Measurements from ENCODE around the gene SLC35D3.
"Not testable (repeated sequence)": the region's sequence is repeated elsewhere in the genome, so short reads cannot be mapped to it uniquely, and the experiment has no call there.

Gene SLC35D3, protein sequence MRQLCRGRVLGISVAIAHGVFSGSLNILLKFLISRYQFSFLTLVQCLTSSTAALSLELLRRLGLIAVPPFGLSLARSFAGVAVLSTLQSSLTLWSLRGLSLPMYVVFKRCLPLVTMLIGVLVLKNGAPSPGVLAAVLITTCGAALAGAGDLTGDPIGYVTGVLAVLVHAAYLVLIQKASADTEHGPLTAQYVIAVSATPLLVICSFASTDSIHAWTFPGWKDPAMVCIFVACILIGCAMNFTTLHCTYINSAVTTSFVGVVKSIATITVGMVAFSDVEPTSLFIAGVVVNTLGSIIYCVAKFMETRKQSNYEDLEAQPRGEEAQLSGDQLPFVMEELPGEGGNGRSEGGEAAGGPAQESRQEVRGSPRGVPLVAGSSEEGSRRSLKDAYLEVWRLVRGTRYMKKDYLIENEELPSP

DNA sequence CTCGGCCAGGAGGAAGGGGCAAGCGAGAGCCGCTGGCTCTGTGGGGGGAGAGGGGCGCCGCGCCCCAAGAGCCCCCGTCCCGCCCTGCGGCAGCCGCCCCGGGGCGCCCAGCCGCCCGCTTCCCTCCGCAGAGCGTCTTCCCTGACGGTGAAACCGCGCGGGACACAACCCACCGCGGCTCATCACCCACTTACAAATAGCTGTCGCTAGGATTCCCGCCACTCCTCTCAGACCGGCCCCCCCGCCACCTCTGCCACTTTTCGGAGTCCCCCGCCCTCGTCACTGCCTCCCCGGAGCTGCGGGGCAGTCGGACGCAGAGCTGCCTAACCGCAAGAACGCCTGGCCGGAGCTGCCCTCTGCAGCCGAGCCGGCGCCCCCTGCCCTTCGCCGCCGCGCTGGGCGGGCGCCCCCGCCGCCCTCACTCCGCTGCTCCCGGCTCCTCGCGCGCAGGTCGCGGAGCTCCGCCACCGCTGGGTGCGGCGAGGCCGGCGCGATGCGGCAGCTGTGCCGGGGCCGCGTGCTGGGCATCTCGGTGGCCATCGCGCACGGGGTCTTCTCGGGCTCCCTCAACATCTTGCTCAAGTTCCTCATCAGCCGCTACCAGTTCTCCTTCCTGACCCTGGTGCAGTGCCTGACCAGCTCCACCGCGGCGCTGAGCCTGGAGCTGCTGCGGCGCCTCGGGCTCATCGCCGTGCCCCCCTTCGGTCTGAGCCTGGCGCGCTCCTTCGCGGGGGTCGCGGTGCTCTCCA, at the start of gene SLC35D3:
Gene SLC35D3, plus strand, starts transcription at position 366 of the 749 bp plus-strand sequence. Its CDS starts 128 bp downstream, at position 494.
- no peak for DNase-seq (ENCODE audit: low spot score)

DNA sequence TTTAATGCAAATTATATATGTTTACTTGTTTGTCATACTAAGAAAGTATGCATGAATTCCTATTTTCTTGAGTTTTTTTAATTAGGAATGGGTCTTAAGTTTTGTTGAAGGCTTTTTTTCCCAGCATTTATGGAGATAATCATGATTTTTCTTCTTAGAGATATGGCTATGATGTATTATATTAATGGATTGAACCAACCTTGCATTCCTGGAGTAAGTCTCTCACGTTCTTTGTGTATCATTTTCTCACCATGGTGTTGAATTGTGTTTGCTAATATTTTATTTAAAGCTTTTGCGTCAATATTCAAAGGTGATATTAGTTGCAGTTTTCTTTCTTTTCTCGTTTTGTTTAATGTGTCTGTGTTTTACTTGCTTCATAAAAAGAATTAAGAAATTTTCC, 48.4 kb upstream of the SLC35D3 start:
- DNase-seq (ENCODE audit: low spot score), result no peak

DNA sequence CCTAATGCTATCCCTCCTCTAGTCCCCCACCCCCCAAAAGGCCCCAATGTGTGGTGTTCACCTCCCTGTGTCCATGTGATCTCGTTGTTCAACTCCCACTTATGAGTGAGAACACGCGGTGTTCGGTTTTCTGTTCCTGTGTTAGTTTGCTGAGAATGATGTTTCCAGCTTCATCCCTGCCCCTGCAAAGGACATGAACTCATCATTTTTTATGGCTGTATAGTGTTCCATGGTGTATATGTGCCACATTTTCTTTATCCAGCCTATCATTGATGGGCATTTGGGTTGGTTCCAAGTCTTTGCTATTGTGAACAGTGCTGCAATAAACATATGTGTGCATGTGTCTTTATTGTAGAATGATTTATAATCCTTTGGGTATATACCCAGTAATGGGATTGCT, 45.6 kb upstream of the SLC35D3 start:
- not testable (repeated sequence) for DNase-seq (ENCODE audit: low spot score)

DNA sequence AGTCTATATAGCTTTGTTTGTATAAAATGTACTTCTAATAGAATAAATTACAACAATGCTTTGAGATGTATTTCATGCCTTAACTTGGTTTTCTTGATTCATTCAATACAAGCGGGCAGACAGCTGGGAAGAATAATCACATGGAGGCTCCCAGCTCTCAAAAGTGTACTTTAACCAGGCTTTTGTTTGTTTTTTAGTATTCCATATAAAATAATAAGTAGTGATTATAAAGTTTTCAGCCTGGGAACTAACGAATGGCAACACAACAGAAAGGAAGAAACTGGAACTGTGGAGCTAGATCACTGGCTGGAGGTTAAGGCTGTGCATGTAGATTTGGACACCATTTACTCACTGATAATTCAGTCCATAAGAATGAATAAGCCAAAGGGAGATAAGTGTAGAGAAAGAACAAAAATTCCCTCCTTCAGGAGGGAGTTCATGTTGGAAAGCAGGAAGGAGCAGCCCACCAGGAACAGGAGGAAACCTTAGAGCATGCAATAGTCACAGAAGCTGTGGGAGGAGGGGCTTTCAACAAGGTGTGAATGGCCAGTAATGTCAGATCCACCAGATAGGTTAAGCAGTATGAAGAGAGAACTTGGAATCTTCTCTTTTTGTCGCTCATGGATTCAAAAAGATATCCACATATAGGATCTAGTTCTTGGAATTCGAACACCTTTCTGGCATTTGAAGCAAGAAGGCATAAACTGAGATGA, 41.2 kb upstream of the SLC35D3 start:
- no peak for DNase-seq (ENCODE audit: low spot score)

DNA sequence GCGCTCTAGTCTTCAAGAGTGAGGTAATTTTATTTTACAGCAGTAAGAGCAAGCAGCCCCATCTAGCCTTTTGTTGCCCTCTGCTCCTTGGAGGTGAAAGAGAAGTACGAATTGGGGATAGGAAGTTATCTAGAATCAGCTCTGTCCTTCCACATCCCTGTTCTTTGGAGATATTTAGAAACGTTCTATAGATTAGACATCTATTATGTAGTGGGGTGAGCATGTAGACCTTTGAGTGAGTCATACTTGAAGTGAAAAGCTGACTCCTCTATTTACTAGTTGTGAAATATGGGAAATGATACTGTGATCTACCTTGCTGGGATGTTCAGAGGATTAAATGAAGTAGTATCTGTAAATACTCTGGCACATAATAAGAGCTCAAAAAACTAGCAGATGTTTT, 36.0 kb upstream of the SLC35D3 start:
- DNase-seq (ENCODE audit: low spot score), result no peak

DNA sequence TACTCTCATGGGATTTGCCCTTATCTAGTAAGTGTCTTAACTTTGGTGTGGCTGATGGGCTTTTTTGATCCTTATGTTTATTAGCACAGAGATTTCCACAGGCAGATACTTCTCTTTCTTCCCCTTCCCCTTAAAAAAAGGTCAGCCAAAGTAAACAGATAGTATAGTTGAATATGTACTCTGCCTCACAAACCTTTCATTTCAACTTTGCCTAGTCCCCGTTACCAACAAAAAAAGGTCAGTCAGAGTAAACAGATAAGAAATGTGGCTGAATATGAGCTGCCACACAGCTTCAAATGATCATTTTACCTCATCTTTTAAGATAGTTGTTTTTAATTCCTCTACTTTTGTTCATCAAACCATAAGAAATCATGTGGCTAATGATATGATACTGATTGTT, 34.1 kb upstream of the SLC35D3 start:
- DNase-seq (ENCODE audit: low spot score), result no peak

DNA sequence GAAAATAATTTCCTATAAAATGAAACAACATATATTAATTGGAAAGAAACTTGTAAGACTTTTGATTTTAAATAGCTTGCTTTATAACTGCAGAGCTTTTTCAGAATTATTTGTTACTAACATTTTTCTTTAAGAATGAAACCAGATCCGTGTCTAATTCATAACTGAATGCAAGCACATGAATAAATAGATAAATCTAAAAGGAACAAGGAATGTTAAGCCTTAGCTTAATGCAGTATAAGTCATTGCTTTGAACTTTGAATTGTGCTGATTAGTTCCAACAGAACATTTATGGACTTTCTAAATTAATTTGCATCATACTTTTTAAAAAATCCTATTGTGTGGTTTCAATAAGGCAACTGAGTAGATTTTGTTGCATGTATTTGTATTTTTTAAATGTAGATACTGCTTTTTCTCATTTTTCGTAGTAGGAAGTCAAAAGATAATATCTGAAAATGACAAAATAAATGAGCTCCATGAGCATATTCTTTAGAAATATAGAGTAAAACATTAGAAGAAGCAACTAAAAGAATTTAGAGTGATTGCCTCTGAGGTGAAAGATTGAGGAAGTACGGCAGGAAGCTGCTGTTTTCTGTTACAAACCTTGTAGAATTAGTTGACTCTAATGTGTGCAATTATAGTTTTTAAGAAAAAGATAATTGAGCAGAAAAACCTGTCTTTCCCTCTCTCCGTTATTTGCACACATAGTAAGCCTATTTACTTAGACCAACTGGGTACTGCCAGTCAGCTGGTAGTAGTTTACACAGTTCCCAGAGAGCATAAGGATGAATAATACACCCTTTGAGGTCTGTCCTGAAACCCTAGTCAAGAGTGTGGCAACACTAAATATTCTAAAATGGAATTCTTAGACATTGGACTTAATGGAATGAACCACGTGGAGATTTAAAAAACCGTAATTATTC, 32.6 kb upstream of the SLC35D3 start:
- DNase-seq (ENCODE audit: low spot score), result no peak

DNA sequence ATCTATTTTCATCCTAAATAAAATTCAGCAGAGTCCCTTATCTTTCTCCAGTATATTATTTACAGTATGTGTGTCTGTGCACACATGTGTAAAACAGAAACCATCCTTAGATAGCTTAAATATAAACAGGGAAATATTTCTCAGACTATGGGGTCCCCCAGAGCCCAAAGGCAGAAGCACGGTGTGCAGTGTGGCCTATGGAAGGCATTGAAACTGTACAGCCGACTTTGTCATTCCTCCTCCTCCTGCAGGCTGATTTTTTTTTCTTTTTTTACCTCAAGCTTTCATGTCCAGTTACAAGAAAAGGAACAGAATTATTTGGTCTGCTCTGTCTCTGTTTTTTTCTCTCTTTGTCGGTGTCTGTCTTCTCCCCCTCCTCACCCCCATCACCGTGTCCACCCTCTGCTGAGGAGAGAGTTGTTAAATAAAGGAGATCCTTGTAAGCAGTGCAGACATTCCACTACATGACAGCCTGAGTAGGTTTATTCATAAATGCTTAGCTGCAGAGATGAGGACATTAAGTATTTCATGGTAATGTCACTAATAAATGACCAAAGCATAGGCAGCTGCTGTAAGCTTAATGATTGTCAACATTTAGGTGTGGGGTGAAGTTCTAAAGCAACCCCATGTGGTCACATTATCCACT, 31.8 kb upstream of the SLC35D3 start:
- DNase-seq (ENCODE audit: low spot score), result no peak

DNA sequence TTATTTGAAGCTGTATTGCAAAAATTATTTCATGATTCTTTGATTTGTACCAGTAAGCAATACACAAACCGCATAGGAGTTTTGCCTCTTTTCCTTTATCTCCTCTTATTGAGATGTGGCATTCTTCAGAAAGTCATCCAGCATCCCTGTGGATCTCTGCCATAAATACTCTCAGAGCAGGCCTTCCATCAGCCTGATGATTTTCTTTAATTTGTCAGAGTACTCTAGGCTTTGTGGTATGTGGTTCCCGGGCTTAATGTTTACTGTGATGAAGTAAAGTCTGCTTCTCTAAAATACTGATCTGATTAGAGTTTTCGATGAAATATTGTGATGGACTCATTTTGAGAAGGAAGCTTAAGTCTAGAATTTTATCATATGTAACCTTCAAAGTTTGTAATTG, 31.1 kb upstream of the SLC35D3 start:
- DNase-seq (ENCODE audit: low spot score), result no peak

GRCh38 chr6:136893187-136893586, 28.9 kb upstream of the SLC35D3 start:
- no peak for DNase-seq (ENCODE audit: low spot score)

DNA sequence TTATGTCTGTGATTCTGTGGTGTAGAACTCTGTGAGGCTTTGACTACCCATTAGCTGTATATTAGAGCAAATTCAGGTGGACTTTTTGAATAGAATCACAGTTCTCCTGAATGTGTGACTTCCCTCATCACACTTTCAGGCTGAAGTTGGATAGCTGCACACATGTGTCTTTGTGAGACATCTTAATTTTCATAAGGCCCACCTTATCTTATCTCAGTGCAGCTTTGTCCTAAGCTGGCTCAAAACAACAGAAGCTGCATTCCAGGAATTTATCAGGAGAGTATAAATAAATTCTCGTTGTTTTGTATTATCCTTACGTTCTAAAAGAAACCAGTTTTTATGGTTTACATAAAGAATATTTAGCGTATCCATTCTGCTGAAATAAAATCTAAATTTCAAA, 26.2 kb upstream of the SLC35D3 start:
- DNase-seq (ENCODE audit: low spot score), result no peak

GRCh38 chr6:136897071-136897470, 25.0 kb upstream of the SLC35D3 start:
- DNase-seq (ENCODE audit: low spot score), result no peak

DNA sequence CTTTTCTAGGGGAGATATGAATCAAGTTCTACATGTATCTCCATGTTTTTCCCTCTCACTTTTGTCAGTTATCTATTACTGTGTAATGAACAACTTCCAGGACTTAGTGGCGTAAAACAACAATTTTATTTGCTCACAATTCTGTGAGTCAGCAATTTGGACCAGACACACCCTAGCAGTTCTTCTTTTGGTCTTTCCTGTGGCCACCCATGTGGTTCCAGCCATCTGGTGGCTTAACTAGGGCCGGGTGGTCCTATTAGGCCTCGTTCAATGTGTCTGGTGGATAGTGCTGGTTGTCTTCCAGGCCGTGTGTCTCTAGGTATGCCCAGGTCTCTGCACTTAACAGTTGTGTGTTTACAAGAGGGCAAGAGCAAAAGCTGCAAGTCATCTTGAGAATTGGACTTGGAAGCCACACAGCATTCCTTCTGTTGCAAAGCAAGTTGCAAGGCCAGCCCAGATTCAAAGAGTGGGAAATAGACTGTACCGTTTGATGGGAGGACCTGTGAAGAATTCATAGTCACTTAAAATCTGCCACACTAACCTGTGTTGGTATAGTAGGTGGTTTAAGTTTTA, 20.8 kb upstream of the SLC35D3 start:
- DNase-seq (ENCODE audit: low spot score), result no peak

- not testable (repeated sequence) for DNase-seq (ENCODE audit: low spot score)
Measured at GRCh38 chr6:136904477-136904876, 17.6 kb upstream of the SLC35D3 start.

DNA sequence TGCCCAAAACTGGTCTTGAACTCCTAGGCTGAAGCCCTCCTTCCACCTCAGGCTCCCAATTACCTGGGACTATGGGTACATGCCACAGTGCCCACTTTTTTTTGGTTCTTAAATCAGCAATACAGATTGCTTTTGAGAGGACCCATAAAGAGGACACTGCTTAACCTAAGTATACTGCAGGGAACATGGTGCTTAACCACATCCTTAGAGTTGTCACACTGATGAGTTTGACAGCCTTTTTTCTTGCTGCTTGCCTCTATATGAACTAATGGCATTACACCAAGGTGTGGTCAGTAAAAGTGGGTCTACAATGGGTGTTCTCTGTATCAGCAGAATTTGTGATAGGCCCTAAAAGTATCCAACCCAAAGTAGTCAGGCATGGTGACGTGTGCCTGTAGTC, 7.2 kb upstream of the SLC35D3 start:
- no peak for DNase-seq (ENCODE audit: low spot score)

DNA sequence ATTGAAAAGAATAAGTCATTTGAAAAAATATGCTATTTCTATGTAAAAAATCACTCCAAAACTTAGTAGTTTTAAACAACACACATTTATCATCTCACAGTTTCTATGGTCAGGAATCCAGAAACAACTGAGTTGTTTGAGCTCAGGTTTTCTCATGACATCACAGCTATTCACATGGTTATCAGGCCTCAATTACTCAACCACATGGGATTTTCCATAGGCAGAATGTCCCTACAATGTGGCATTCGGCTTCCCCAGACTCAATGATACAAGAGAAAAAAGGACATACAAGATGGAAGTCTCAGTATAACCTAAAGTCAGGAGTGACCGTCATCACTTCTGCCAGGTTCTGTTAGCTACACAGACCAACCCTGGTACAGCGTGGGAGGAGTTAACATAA, 3.4 kb upstream of the SLC35D3 start:
- no peak for DNase-seq (ENCODE audit: low spot score)

GRCh38 chr6:136920216-136920615, 1.9 kb upstream of the SLC35D3 start:
- DNase-seq (ENCODE audit: low spot score), result no peak

DNA sequence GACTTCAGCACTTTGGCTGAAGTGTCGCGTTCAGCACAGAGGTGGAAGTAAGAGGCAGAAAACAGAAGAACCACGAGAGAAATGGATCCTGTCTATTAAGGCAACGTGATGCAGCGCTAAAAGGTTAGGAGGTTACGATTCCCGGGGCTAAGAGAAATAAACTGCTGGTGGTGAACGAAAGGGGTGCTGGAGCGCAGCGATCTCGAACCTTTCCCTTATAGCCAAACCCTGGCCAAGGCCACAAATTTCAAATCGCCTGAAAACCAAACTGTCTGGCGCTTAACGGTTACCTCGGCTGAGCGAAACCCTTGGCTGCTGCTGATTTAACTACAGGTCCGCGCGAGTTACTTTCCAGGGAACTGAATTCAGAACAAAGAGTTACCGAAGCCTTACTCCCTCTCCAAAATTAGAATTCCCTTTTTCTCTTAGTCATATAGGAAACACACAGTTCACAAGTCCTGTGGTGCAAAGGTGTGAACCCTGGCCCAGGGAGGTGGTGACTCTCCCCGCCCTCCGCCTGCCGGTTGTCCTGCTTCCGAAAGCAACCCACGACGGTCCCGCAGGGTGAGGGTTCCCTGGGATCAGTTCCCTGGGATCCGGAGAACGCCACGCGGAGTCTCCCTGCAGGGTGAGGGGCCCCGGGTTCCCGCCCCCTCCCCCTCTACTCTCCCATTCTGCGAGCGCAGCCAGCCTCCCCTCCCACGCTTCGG, 1.3 kb upstream of the SLC35D3 start:
- DNase-seq (ENCODE audit: low spot score), result no peak

DNA sequence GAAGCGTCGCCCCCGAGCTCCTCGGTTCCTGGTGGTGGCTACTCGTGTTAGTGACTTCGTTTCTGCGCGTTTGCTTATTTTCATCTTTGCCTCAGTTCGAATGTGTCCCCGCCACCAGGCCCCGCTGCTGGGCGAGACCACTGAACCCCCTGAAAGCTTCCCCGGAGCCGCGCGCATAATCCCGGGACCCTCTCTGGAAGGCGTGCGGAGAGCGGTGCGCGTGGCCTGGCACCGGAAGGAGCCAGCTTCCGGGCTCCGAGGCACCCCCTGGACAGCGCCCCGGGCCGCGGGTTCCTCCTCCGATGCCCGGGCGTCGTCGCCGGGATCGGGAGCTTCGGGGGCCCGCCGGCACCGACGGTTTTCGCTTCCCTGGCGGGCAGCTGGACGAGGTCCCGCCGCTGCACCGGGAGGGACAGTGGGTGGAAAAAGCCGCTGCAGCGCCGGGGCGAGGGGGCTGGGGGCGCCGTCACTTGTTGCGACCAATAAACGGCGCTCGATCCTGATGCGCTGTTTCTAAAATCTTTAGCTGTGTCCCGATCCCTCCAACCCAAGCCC, 643 bp upstream of the SLC35D3 start:
- DNase-seq (ENCODE audit: low spot score), result no peak

DNA sequence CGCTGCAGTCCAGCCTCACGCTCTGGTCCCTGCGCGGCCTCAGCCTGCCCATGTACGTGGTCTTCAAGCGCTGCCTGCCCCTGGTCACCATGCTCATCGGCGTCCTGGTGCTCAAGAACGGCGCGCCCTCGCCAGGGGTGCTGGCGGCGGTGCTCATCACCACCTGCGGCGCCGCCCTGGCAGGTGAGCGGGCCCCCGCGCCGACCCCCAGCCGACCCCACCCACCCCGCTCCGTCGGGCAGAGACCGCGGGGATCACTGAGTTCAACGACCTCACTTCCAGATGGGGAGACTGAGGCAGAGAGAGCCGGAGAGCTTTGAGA, 545 bp downstream of the SLC35D3 start:
- DNase-seq (ENCODE audit: low spot score), result no peak

Data from globus pallidus (tissue), 1 donor.